Neural progenitor cell (in vitro differentiated cells): ENCODE data around the gene ISCA2. TPM values are rescaled to one million over a fixed set of nuclear protein-coding genes. Genes with fewer than 3 reads are reported as not detected.

Experiments used
- DNase-seq: peaks from one replicate; pipeline ENCODE4 v3.0.0-alpha.2; 2016; ENCODE audit warnings: low spot score
- H2AFZ ChIP-seq: fragments of 200-600 bp; sonication (generic); replicated peaks from 2 replicates; pipeline ENCODE4 v1.6.1; 2016; ENCODE audit warnings: antibody characterized with exemption
- H3F3A ChIP-seq: fragments of 200-600 bp; sonication (generic); 2 replicates; pipeline ENCODE4 v1.6.1; 2016; ENCODE audit warnings: antibody characterized with exemption, low read depth
- H3K27ac ChIP-seq: fragments of 200-600 bp; sonication (generic); 2 replicates; pipeline ENCODE4 v1.5.1; 2016; ENCODE audit warnings: mild to moderate bottlenecking
- H3K27me3 ChIP-seq: fragments of 200-600 bp; sonication (generic); 2 replicates; pipeline ENCODE4 v1.6.1; 2016; ENCODE audit warnings: mild to moderate bottlenecking, moderate library complexity
- H3K36me3 ChIP-seq: fragments of 200-600 bp; sonication (generic); 2 replicates; pipeline ENCODE4 v1.5.1; 2016
- H3K4me1 ChIP-seq: fragments of 200-600 bp; sonication (generic); 2 replicates; pipeline ENCODE4 v1.6.1; 2016; ENCODE audit warnings: mixed run types
- H3K4me2 ChIP-seq: fragments of 200-600 bp; sonication (generic); 2 replicates; pipeline ENCODE4 v1.6.1; 2016
- H3K4me3 ChIP-seq: fragments of 200-600 bp; sonication (generic); 2 replicates; pipeline ENCODE4 v1.5.1; 2016
- H3K79me2 ChIP-seq: fragments of 200-600 bp; sonication (generic); 2 replicates; pipeline ENCODE4 v1.6.1; 2016; ENCODE audit warnings: low read depth
- H3K9ac ChIP-seq: fragments of 200-600 bp; sonication (generic); 2 replicates; pipeline ENCODE4 v1.6.1; 2016
- H3K9me3 ChIP-seq: fragments of 200-600 bp; sonication (generic); 2 replicates; pipeline ENCODE4 v1.5.1; 2016; ENCODE audit warnings: low read depth
- H4K20me1 ChIP-seq: fragments of 200-600 bp; sonication (generic); 2 replicates; pipeline ENCODE4 v1.6.1; 2016; ENCODE audit warnings: low read depth
- H3K27ac Mint-ChIP-seq: 3 replicates; pipeline ENCODE4 v1.8.0; 2021; ENCODE audit warnings: mixed read lengths
- H3K27me3 Mint-ChIP-seq: 2 replicates; pipeline ENCODE4 v1.8.0; 2022; ENCODE audit warnings: low read depth, mild to moderate bottlenecking, inconsistent platforms, moderate library complexity, mixed read lengths; ENCODE audit not compliant: insufficient read depth
- H3K36me3 Mint-ChIP-seq: 3 replicates; pipeline ENCODE4 v1.8.0; 2021; ENCODE audit warnings: mixed read lengths
- H3K4me1 Mint-ChIP-seq: 3 replicates; pipeline ENCODE4 v1.8.0; 2021; ENCODE audit warnings: mixed read lengths
- H3K4me3 Mint-ChIP-seq: 3 replicates; pipeline ENCODE4 v1.8.0; 2021; ENCODE audit warnings: mild to moderate bottlenecking, moderate library complexity, mixed read lengths
- H3K9me3 Mint-ChIP-seq: 3 replicates; pipeline ENCODE4 v1.8.0; 2020; ENCODE audit warnings: mixed read lengths
- CTCF ChIP-seq: fragments of 200-600 bp; sonication (generic); IDR thresholded peaks from 2 replicates; pipeline ENCODE4 v1.5.1; 2017; ENCODE audit warnings: antibody characterized with exemption, mild to moderate bottlenecking
- EZH2 ChIP-seq: fragments of 200-600 bp; sonication (generic); IDR thresholded peaks from 2 replicates; pipeline ENCODE4 v1.6.1; 2017; ENCODE audit warnings: antibody characterized with exemption, mild to moderate bottlenecking, moderate library complexity
- EZH2phosphoT487 ChIP-seq: fragments of 200-600 bp; sonication (generic); IDR thresholded peaks from 2 replicates; pipeline ENCODE4 v1.6.1; 2017; ENCODE audit warnings: antibody characterized with exemption
- total RNA-seq: library from RNA; depleted of rRNA; stranded (reverse); fragments of >200 nt; gene quantifications from 2 replicates; pipeline ENCODE4 v1.2.3, GENCODE V29; 2015; ENCODE audit warnings: low replicate concordance

Gene ISCA2
- total RNA-seq, 1 donor from 2014 or later: 45.5 TPM

- Histone ChIP-seq H3K4me2 (no peak overlapping the region), H3F3A (no peaks in the 10 kb centered on the region), H3K9ac (no peak overlapping the region), H3K79me2 (no peaks in the 10 kb centered on the region), H3K4me1 (peaks cover 14% of the 10 kb centered on the region), H2AFZ (no peak overlapping the region), H3K27me3 (no peaks in the 10 kb centered on the region), H3K9me3 (no peaks in the 10 kb centered on the region), H3K27ac (no peak overlapping the region), H4K20me1 (no peaks in the 10 kb centered on the region), H3K4me3 (no peak overlapping the region), H3K36me3 (no peaks in the 10 kb centered on the region)
- Mint-ChIP-seq H3K4me3 (no peak overlapping the region), H3K9me3 (no peaks in the 10 kb centered on the region), H3K27me3 (peaks cover 4% of the 10 kb centered on the region), H3K36me3 (no peaks in the 10 kb centered on the region), H3K4me1 (peaks cover 7% of the 10 kb centered on the region), H3K27ac (no peak overlapping the region)
- TF ChIP-seq CTCF: no peak
- TF ChIP-seq EZH2: no peak
- no peak for TF ChIP-seq EZH2phosphoT487
- no peak for DNase-seq
These were observed 33.5 kb downstream of the ISCA2 start for GRCh38 chr14:74526854-74527585.

DNA sequence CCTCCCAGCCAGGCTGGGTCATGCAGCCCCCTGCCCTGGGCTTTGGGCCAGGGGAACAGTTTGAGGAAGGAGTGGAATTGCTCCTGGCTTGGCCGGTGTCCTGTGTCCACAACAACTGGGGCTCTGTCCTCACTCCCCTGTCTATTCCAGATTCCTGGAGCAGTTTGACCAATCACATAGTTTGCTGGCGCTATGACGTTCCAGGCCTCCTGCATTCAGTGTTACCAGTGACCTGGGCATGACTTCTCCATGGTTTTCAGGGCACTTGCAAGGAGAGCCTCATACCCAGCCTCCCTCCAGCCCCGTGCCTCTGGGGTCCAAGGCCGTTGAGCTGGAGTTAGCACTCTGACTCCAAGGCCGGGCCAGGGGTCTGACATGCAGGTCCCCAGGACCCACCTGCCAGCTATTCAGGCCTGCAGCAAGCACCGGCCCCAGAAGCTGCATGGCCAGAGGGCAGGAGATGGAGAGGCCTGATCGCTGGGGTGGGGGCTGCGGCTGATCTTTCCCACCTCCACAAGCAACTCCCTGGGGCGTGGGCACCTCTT, 34.2 kb downstream of the ISCA2 start:
- Histone ChIP-seq H3F3A (no peaks in the 10 kb centered on the region), H3K36me3 (no peaks in the 10 kb centered on the region), H3K27ac (no peak overlapping the region), H3K27me3 (no peaks in the 10 kb centered on the region), H3K4me2 (no peak overlapping the region), H3K4me3 (no peak overlapping the region), H3K79me2 (no peaks in the 10 kb centered on the region), H2AFZ (no peak overlapping the region), H3K9me3 (no peaks in the 10 kb centered on the region), H4K20me1 (no peaks in the 10 kb centered on the region), H3K9ac (no peak overlapping the region), H3K4me1 (peaks cover 14% of the 10 kb centered on the region)
- Mint-ChIP-seq H3K27me3 (peaks cover 4% of the 10 kb centered on the region), H3K4me3 (no peak overlapping the region), H3K27ac (no peak overlapping the region), H3K36me3 (no peaks in the 10 kb centered on the region), H3K4me1 (peaks cover 11% of the 10 kb centered on the region), H3K9me3 (no peaks in the 10 kb centered on the region)
- no peak for TF ChIP-seq EZH2
- TF ChIP-seq CTCF: no peak
- TF ChIP-seq EZH2phosphoT487: no peak
- no peak for DNase-seq

- TF ChIP-seq EZH2phosphoT487 (no peak), CTCF (no peak), EZH2 (no peak)
- DNase-seq: no peak
These were observed 34.8 kb downstream of the ISCA2 start for GRCh38 chr14:74528406-74528805.

More at GRCh38 chr14:74528406-74528805, 34.8 kb downstream of the ISCA2 start:
- no peak overlapping the region for H3K4me2 ChIP-seq
- no peak overlapping the region for H3K4me3 ChIP-seq
- H3K79me2 ChIP-seq: no peaks in the 10 kb centered on the region
- no peaks in the 10 kb centered on the region for H3K36me3 ChIP-seq
- no peaks in the 10 kb centered on the region for H3K27me3 ChIP-seq
- peaks cover 14% of the 10 kb centered on the region for H3K4me1 ChIP-seq
- H3F3A ChIP-seq: no peaks in the 10 kb centered on the region
- Mint-ChIP-seq H3K27me3 (peaks cover 6% of the 10 kb centered on the region), H3K36me3 (no peaks in the 10 kb centered on the region), H3K9me3 (no peaks in the 10 kb centered on the region), H3K27ac (no peak overlapping the region), H3K4me3 (no peak overlapping the region), H3K4me1 (peaks cover 7% of the 10 kb centered on the region)
- H3K9ac ChIP-seq: no peak overlapping the region
- no peaks in the 10 kb centered on the region for H3K9me3 ChIP-seq
- no peak overlapping the region for H3K27ac ChIP-seq
- no peak overlapping the region for H2AFZ ChIP-seq
- H4K20me1 ChIP-seq: no peaks in the 10 kb centered on the region
